HG03460 (cell line): ENCODE results near the gene RTTN.

Source experiments
- ATAC-seq: cut with Tn5 transposase; IDR thresholded peaks from one replicate; pipeline ENCODE4 v1.9.1; 2021; ENCODE audit not compliant: unreplicated experiment

The RTTN gene

GRCh38 chr18:70031221-70031620, 174.3 kb downstream of the RTTN start:
- ATAC-seq = no peak

DNA sequence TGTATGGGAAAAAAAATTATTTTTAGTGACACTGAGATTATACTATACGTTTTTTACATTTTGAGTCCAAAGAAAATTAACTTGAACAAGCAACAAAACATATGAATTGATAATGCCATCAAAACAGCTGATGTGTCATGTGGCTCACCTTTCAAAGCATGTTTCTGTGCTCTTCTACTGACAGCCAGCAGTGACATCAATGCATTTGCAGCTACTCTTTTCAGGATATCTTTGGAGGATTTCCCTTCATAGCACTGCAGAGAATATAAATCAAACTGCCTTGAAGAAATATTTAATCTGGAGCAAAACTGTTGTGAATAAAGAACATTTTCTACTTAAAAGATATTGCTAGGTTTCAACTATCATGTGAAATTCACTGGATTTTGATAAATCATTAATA, 174.8 kb downstream of the RTTN start:
- no peak for ATAC-seq

GRCh38 chr18:70029163-70029562, 176.3 kb downstream of the RTTN start:
- peak; percentile 56 for ATAC-seq

- ATAC-seq = peak; percentile 78
These were observed 176.8 kb downstream of the RTTN start for GRCh38 chr18:70028734-70029133.

- ATAC-seq = peak; percentile 50
These were observed 177.4 kb downstream of the RTTN start for GRCh38 chr18:70028084-70028483.

DNA sequence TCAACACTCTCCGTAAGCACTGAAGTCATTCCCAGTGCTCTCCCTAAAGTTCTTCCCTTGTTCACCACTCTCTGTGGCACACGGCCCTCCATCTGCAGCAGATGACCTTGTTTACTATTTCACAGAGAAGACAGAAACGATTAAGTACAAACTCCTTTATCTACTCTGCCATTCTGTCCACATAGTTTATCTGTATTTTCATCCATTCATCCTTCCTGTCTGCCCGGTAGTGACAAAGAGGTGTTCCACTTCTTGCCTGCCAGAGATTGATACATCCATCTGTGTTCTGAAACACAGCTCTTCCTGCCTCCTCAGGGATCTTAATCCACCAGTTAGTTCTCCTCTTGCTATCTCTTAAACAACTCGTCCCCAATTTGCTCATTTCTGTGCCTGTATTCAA, 179.9 kb downstream of the RTTN start:
- ATAC-seq = no peak

GRCh38 chr18:70024829-70025228, 180.7 kb downstream of the RTTN start:
- no peak for ATAC-seq

GRCh38 chr18:70024093-70024492, 181.4 kb downstream of the RTTN start:
- no peak for ATAC-seq

- ATAC-seq = no peak
These were observed 182.9 kb downstream of the RTTN start for GRCh38 chr18:70022636-70023035.

DNA sequence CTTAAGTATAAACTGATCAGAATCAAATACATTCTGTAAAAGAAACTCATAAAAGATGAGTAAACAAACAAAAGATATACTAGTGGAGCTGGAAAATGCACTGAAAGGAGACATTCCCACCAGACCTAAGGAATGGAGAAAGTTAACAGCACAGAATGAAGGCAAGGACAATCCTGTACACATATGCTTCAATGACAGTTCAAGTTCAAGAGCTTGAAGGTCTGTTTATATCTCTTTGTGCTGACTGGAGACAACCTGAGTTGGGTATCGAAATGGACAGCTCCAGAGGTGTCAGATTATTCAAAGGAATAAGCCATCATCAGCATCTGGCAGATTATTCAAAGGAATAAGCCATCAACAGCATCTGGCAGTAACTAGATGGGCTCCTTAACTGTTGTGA, 184.0 kb downstream of the RTTN start:
- ATAC-seq = no peak

DNA sequence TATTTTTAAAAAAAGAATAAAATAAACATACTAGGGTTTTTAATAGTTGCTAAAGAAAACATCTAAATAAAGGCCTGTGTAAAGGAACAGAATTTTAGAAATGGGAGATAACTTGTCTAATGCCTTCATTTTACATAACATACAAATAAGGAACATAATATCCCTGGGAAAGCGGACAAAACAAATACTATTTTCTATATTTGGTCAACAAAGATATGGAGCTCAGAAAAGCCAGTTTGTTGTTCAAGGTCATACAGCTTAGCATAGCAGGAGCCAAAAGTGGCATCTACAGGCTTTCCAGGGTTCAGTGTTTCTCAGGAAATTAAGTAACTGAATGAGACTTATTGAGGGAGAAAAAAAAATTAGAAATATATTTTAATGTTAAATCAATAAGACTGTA, 184.4 kb downstream of the RTTN start:
- no peak for ATAC-seq

DNA sequence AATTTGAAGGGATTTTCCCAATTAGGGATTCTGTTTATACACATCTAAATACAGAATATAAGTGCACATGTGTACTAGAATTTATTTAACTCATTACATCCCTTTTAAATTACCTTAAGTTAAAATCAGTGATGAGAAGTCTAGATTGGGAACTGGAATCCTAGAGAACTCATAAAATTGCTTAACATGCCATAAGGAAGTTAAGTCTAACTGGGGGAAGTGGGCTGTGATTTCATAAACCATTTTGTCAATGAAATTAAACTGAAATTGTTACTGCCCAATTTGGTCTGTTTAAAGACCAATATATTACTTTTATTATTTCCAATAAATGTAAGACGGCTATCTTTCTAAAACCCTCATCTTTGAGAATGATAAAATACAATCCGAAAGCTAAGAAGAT, 185.5 kb downstream of the RTTN start:
- ATAC-seq = no peak

GRCh38 chr18:70019136-70019535, 186.4 kb downstream of the RTTN start:
- no peak for ATAC-seq

- no peak for ATAC-seq
These were observed 190.4 kb downstream of the RTTN start for GRCh38 chr18:70015127-70015526.

DNA sequence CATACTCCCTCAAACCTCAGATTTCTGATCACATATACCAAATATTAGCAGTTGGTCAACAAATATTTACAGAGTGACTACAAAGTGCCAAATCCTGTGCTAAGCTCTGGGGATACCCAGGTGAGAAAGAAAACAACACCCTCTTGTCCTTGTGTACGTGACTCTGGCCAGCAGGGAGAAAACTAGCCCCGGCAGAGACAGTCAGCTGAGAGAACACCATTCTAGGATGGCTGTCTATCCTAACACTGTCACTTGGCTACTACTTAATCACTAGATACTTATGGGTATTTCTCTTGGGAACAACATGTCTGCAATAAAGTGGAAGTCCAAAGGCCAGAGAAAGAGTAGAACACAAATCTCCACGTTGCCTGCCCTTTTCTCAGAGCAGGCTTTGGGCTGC, 199.9 kb downstream of the RTTN start:
- no peak for ATAC-seq

DNA sequence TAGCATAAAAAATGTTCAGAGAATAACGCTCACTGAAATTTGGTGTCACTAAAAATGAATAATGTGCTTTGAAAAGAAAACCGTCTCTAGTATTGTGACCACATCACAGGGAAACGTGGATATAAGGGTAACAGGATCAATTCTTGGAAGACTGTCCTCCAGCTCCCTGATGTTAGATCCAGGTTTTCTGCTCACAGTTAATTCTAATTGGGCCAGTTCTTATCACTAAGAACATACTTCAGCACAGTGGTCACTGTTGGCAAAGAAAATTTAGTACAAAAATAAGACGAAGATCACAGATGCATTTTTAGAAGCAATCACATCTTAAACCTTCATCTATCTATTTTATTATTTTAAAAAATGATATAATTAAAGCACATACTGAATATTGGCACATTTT, 200.8 kb downstream of the RTTN start:
- no peak for ATAC-seq

DNA sequence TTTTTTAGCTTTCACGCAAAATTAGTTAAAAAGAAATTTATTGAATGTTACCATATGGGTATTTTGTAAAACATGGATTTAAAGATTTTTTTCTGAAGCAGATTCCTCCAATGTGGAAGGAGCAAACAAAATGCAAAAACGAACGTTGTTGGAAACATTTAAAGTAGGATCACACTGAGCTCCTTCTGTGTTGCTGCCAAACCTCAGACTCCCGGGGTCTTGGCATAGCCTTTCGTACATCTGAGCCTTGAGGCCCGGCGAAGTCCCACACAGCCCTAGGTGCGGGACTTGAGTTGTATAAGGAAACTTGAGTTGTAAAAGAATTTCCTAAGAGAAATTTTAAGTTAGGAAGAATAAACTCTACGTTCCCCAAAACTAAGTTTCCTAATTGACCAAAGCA, 205.8 kb downstream of the RTTN start:
- no peak for ATAC-seq

- ATAC-seq = no peak
These were observed 206.9 kb downstream of the RTTN start for GRCh38 chr18:69998523-69998987.

DNA sequence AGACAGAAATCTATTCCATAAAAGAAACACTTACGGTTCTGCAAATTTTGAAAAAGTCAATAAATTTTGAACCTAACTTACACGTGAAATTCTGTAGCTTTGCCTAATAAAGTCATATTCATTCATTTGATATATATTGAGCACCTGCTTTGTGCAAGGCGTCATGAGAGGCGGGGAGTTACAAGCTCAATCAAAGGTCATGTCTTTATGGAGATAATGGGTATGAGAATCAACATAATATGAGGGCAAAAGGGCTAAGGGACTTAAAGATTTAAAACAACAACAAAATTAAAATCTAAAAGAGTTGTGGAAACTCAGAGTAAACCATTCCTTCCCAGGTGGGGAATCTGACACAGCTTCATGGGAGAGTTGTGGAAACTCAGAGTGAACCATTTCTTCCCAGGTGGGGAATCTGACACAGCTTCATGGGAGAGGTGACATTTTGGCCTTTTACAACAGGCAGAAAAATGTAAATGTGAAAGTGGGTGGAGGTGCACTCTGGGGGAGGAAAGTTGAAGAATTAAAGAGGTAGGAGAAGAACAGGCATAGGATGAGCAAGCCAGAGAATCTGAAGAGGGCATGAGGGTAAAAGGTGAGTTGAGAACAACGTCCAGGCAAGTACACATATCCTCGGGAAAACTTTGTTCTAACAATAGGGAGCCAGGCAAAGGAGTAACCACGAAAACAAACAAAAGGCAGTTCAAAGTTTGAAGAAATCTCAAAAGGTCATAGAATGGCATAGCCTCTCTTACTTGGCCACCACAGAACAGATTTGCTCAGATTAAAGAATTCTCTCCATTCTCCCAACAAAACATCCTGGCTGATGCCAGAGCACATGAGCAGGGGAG, 208.3 kb downstream of the RTTN start:
- no peak for ATAC-seq

- no peak for ATAC-seq
These were observed 209.1 kb downstream of the RTTN start for GRCh38 chr18:69996417-69996816.

- ATAC-seq = no peak
These were observed 209.7 kb downstream of the RTTN start for GRCh38 chr18:69995774-69996173.

DNA sequence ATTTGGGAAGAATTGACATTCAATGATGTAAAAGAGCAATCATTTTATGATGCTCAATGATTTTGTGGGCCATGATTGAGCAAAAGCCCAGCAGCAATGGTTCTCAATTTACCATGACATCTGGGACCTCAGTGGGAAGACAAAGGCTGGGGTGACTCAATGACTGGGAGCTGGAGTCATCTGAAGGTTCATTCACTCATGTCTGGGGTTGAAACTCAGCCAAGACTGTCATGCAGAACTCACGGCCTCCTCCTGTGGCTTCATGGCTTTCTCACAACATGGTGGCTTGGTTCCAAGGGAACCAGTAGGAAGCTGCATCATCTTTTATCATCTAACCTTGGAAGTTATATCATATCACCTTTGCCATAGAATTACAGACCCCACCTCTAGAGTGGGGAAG, 212.7 kb downstream of the RTTN start:
- no peak for ATAC-seq

DNA sequence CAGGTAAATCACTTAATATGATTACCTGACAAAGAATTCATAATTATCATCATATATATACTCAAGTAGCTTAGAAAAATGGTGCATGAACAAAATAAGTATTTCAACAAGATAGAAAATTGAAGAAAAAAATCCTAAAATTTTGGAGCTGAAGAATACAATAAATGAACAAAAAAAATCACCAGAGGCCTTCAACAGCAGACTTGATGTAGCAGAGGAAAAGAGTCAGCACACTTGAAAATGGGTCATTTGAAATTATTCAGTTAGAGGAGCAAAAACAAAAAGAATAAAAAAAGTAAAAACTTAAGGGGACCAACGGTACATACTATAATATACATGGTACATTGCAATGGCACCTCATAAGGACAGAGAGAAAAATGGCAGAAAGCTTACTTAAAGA, 217.6 kb downstream of the RTTN start:
- no peak for ATAC-seq
